Activated T-cell treated with anti-CD3 and anti-CD28 coated beads, Interleukin-2, amount 50 U/mL, for 24 hours (primary cell): ENCODE results near the gene ZNF414.
"Not testable (repeated sequence)": the region's sequence is repeated elsewhere in the genome, so short reads cannot be mapped to it uniquely, and the experiment has no call there.

ENCODE experiments used
- DNase-seq: peaks from one replicate; pipeline ENCODE4 v3.0.0-alpha.2; 2020
- H3K27ac Mint-ChIP-seq: 2 replicates; pipeline ENCODE4 v1.8.0; 2020; ENCODE audit warnings: mild to moderate bottlenecking, mixed read lengths
- H3K27me3 Mint-ChIP-seq: 2 replicates; pipeline ENCODE4 v1.8.0; 2020; ENCODE audit warnings: mixed read lengths
- H3K36me3 Mint-ChIP-seq: 2 replicates; pipeline ENCODE4 v1.8.0; 2020; ENCODE audit warnings: low read depth, mixed read lengths
- H3K4me1 Mint-ChIP-seq: 2 replicates; pipeline ENCODE4 v1.8.0; 2020; ENCODE audit warnings: low read depth, mixed read lengths
- H3K4me3 Mint-ChIP-seq: 2 replicates; pipeline ENCODE4 v1.8.0; 2020; ENCODE audit warnings: mild to moderate bottlenecking, moderate library complexity, mixed read lengths
- H3K9me3 Mint-ChIP-seq: 2 replicates; pipeline ENCODE4 v1.8.0; 2020; ENCODE audit warnings: mixed read lengths

Gene ZNF414, protein sequence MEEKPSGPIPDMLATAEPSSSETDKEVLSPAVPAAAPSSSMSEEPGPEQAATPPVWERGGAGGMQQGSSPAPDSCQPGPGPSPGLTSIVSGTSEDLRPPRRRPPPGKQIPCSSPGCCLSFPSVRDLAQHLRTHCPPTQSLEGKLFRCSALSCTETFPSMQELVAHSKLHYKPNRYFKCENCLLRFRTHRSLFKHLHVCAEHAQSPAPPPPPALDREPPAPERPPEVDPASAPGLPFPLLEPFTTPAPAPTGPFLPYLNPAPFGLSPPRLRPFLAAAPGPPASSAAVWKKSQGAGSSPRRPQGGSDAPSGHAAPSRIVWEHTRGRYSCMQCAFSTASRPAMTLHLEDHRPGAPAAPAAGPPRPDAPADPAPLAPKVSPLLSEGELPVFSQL

GRCh38 chr19:8513687-8514504 lies at the start of gene ZNF414:
Gene ZNF414, minus strand, starts transcription at chr19:8514167. Its CDS starts 121 bp downstream, at chr19:8514046.
- H3K9me3 Mint-ChIP-seq, result no peaks in the 10 kb centered on the region
- peak; percentile 99 for DNase-seq
- H3K36me3 Mint-ChIP-seq, result peaks cover 22% of the 10 kb centered on the region
- H3K27ac Mint-ChIP-seq, result peak within 1 kb of the TSS; percentile 100
- H3K27me3 Mint-ChIP-seq, result no peaks in the 10 kb centered on the region
- H3K4me3 Mint-ChIP-seq, result peak within 1 kb of the TSS; percentile 91
- H3K4me1 Mint-ChIP-seq, result peaks cover 58% of the 10 kb centered on the region

- H3K27me3 Mint-ChIP-seq, result no peaks in the 10 kb centered on the region
- no peak for DNase-seq
- H3K4me3 Mint-ChIP-seq, result no peak overlapping the region
- no peaks in the 10 kb centered on the region for H3K36me3 Mint-ChIP-seq
- H3K27ac Mint-ChIP-seq, result no peak overlapping the region
- H3K4me1 Mint-ChIP-seq, result peaks cover 30% of the 10 kb centered on the region
- no peaks in the 10 kb centered on the region for H3K9me3 Mint-ChIP-seq
Observed at GRCh38 chr19:8561075-8561764, 47.3 kb upstream of the ZNF414 start.

DNA sequence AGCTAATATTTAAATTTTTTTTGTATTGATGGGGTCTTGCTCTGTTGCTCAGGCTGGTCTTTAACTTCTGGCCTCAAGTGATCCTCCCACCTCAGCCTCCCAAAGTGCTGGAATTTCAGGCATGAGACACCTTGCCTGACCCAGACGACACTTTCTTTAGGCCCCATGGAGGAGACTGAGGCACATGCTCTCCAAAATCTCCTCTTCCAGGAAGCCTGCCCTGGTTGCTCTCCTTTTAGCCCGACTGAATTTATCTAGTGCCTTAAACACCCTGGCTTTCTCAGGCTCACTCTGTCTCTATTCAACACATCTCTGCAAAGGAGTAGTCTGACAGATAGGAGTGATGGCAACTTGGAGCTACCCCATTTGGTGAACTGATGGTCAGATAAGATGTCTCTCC lies 44.4 kb upstream of the ZNF414 start:
- Mint-ChIP-seq H3K36me3 (peaks cover 2% of the 10 kb centered on the region), H3K27ac (peak overlapping the region; percentile 84), H3K4me3 (no peak overlapping the region), H3K9me3 (no peaks in the 10 kb centered on the region), H3K27me3 (no peaks in the 10 kb centered on the region), H3K4me1 (peaks cover 20% of the 10 kb centered on the region)
- no peak for DNase-seq

GRCh38 chr19:8557642-8558238 lies 43.8 kb upstream of the ZNF414 start:
- H3K4me3 Mint-ChIP-seq, result no peak overlapping the region
- H3K27ac Mint-ChIP-seq, result peak overlapping the region; percentile 84
- DNase-seq, result no peak
- H3K4me1 Mint-ChIP-seq, result peaks cover 22% of the 10 kb centered on the region
- H3K27me3 Mint-ChIP-seq, result no peaks in the 10 kb centered on the region
- H3K9me3 Mint-ChIP-seq, result no peaks in the 10 kb centered on the region
- peaks cover 8% of the 10 kb centered on the region for H3K36me3 Mint-ChIP-seq

- not testable (repeated sequence) for H3K9me3 Mint-ChIP-seq, DNase-seq, H3K4me3 Mint-ChIP-seq, H3K27ac Mint-ChIP-seq, H3K27me3 Mint-ChIP-seq
- Mint-ChIP-seq H3K36me3 (peaks cover 17% of the 10 kb centered on the region), H3K4me1 (peaks cover 19% of the 10 kb centered on the region)
Observed at GRCh38 chr19:8553729-8554128, 39.8 kb upstream of the ZNF414 start.

DNA sequence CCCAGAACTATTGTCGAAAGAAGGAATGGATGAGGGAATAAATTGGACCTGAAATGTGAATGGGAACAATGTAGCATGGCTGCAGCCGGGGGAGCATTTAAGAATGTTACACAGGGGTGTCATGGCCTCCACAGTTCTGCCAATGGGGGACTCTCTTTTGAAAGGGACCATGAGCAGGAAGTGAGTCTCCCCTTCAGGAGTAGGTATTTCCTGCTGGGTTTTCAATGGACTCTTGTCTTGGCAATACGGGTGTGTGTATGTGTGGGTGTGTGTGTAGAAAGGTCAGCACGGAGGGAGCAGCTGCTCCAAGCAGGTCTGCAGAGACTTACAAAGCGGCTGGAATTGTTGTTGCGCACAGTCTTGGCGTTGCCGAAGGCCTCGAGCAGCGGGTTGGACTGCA lies 38.8 kb upstream of the ZNF414 start:
- H3K4me1 Mint-ChIP-seq, result peaks cover 11% of the 10 kb centered on the region
- no peak overlapping the region for H3K4me3 Mint-ChIP-seq
- no peaks in the 10 kb centered on the region for H3K27me3 Mint-ChIP-seq
- no peak for DNase-seq
- H3K9me3 Mint-ChIP-seq, result no peaks in the 10 kb centered on the region
- peaks cover 17% of the 10 kb centered on the region for H3K36me3 Mint-ChIP-seq
- H3K27ac Mint-ChIP-seq, result no peak overlapping the region

- Mint-ChIP-seq H3K27me3 (no peaks in the 10 kb centered on the region), H3K27ac (peak overlapping the region; percentile 18), H3K4me1 (peaks cover 5% of the 10 kb centered on the region), H3K36me3 (peaks cover 24% of the 10 kb centered on the region), H3K9me3 (no peaks in the 10 kb centered on the region), H3K4me3 (no peak overlapping the region)
- DNase-seq, result no peak
Observed at GRCh38 chr19:8550070-8550469, 36.1 kb upstream of the ZNF414 start.

DNA sequence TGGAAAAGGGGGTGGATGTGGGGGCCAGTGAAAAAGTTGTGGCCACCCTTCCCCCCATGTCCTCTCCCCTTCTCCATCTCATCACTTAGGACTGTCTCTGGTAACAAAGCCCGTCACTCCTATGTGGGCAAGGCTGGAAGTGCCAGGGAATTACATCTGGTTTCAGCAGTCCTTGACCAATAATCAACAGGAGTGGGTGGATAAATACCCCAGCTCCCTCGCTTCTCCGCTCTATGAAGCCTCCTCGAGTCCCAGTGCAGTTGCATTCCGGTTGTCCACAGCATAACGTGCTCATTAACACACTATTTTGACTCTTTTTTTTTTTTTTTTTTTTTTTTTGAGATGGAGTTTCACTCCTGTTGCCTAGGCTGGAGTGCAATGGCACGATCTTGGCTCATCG lies 31.8 kb upstream of the ZNF414 start:
- peaks cover 10% of the 10 kb centered on the region for H3K36me3 Mint-ChIP-seq
- H3K4me1 Mint-ChIP-seq, result no peaks in the 10 kb centered on the region
- H3K27me3 Mint-ChIP-seq, result no peaks in the 10 kb centered on the region
- no peaks in the 10 kb centered on the region for H3K9me3 Mint-ChIP-seq
- H3K27ac Mint-ChIP-seq, result no peak overlapping the region
- H3K4me3 Mint-ChIP-seq, result no peak overlapping the region
- DNase-seq, result no peak

GRCh38 chr19:8544168-8544567 lies 30.2 kb upstream of the ZNF414 start:
- Mint-ChIP-seq H3K27ac (no peak overlapping the region), H3K27me3 (no peaks in the 10 kb centered on the region), H3K9me3 (no peaks in the 10 kb centered on the region), H3K36me3 (peaks cover 15% of the 10 kb centered on the region), H3K4me1 (no peaks in the 10 kb centered on the region), H3K4me3 (no peak overlapping the region)
- DNase-seq, result no peak

GRCh38 chr19:8539621-8540149 lies 25.7 kb upstream of the ZNF414 start:
- Mint-ChIP-seq H3K4me3 (no peak overlapping the region), H3K36me3 (peaks cover 10% of the 10 kb centered on the region), H3K9me3 (no peaks in the 10 kb centered on the region), H3K27me3 (no peaks in the 10 kb centered on the region), H3K4me1 (no peaks in the 10 kb centered on the region), H3K27ac (no peak overlapping the region)
- DNase-seq, result no peak

DNA sequence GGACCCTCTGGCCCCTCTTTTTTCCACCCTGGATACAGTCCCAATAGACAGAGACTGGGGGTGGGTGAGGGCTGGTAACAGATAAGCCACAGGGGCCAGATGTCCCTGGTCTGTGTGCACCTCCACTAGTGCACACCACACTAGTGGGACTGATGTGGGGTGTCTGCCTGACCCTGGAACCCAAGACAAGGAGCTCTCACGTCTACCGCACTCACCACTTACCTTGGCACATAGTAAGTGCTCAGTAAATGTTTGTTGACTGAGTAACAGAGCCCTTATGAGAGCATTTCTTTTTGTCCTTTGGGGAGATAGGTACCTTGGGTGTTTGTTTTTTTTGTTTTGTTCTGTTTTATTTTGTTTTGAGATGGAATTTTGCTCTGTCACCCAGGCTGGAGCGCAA lies 23.1 kb upstream of the ZNF414 start:
- Mint-ChIP-seq H3K4me3 (no peak overlapping the region), H3K9me3 (no peaks in the 10 kb centered on the region), H3K27me3 (no peaks in the 10 kb centered on the region), H3K4me1 (no peaks in the 10 kb centered on the region), H3K36me3 (peaks cover 10% of the 10 kb centered on the region), H3K27ac (no peak overlapping the region)
- no peak for DNase-seq

GRCh38 chr19:8536282-8536681 lies 22.3 kb upstream of the ZNF414 start:
- Mint-ChIP-seq H3K4me1 (no peaks in the 10 kb centered on the region), H3K4me3 (no peak overlapping the region), H3K9me3 (no peaks in the 10 kb centered on the region), H3K27ac (no peak overlapping the region), H3K27me3 (no peaks in the 10 kb centered on the region), H3K36me3 (peaks cover 14% of the 10 kb centered on the region)
- no peak for DNase-seq

DNA sequence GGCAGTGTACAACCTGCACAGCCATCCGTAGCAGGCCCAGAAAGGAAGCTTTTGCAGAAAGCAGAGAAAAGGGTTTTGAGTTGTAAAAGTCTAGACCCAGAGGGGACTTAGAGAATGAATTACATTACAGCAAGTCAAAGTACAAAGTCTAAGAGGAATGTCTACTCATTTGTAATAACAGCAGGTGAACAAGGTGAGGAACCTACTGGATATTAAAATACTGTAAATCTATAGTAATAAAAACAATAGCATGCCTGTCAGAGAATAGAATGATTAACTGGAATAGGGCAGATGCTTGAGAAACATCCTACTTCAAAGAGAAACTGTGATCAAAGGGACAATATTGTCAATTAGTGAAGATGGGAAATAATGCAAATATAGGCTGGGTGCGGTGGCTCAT lies 18.3 kb upstream of the ZNF414 start:
- no peak overlapping the region for H3K4me3 Mint-ChIP-seq
- DNase-seq, result no peak
- peak overlapping the region; percentile 5 for H3K27ac Mint-ChIP-seq
- no peaks in the 10 kb centered on the region for H3K9me3 Mint-ChIP-seq
- H3K4me1 Mint-ChIP-seq, result peaks cover 4% of the 10 kb centered on the region
- H3K36me3 Mint-ChIP-seq, result peaks cover 29% of the 10 kb centered on the region
- H3K27me3 Mint-ChIP-seq, result no peaks in the 10 kb centered on the region

- DNase-seq, result no peak
- peaks cover 33% of the 10 kb centered on the region for H3K36me3 Mint-ChIP-seq
- peaks cover 4% of the 10 kb centered on the region for H3K4me1 Mint-ChIP-seq
- H3K4me3 Mint-ChIP-seq, result no peak overlapping the region
- no peak overlapping the region for H3K27ac Mint-ChIP-seq
- H3K9me3 Mint-ChIP-seq, result no peaks in the 10 kb centered on the region
- no peaks in the 10 kb centered on the region for H3K27me3 Mint-ChIP-seq
Observed at GRCh38 chr19:8531470-8531869, 17.5 kb upstream of the ZNF414 start.
